Measurements from ENCODE around the gene ANK3.

ANK3 gene

GRCh38 chr10:60376221-60377041 is 13.2 kb downstream of the ANK3 start:
- DNase-seq (ENCODE audit: low spot score), result no peak

- no peak for DNase-seq (ENCODE audit: low spot score)
Measured at GRCh38 chr10:60375293-60376004, 14.2 kb downstream of the ANK3 start.

DNA sequence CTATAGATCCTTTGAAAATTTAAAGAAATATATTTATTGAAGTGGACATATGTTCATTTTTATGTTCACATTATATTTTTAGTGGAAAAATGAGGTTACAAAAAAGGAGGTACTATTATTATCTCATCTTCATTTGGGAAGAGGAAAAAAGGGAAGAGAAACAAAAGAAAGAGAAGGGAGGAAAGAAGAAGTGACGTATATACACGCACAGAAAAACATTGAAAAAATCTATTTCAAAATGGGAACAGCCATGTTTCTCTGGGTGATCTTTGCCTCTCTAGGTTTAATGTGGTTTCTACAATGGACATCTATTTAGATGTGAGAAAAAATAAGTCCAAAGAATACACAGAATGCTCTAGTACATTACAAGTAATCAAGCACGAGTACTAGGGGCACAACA is 14.8 kb downstream of the ANK3 start:
- no peak for DNase-seq (ENCODE audit: low spot score)

DNA sequence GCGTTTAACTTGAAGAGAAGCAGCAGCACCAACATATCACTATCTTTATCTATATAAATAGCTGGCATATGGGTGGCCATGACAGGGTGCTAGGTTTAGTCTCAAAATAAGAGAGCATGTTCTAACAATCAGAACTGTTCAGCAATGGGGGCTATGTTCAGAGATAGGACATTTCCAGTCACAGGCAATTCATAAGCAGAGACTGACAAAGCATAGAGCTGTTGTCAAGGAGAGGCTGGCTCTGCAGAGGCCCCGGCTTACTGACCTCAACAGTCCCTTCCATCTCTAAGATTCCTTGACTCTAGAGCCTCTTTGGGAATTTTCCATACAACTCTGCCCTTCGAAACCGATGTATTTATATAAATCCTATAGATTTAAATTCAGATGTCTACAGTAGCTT is 17.2 kb downstream of the ANK3 start:
- DNase-seq (ENCODE audit: low spot score), result no peak

GRCh38 chr10:60369547-60369930 is 20.1 kb downstream of the ANK3 start:
- DNase-seq (ENCODE audit: low spot score), result no peak

DNA sequence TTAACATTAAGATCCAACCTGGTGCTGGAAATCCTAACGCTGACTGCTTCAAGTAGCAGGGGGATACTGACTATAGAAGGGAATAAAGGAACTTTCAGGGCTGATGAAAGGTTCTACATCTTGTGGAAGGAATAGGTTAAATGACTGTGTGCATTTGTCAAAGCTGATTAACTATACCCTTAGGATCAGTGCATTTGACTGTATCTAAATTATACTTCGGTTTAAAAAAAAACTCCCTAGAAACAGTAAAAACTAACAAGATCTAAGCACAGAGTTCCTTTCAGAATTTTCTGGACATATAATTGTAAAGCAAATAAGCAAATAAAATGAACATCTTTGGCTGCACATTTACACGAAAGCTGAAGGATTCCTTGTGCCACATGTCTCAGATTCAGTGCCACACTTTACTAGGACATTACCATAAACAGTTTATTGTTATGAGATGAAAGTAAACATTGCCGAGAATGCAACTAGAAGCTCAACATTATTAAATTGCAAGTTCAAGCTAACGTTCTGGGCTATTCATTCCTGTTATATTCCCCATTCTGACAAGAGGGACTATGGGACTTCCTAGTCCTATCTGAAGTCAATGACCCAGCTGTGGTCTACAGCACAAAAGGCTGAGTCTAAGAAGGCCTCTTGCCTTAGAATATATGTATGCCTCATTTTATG is 20.7 kb downstream of the ANK3 start:
- DNase-seq (ENCODE audit: low spot score), result no peak

DNA sequence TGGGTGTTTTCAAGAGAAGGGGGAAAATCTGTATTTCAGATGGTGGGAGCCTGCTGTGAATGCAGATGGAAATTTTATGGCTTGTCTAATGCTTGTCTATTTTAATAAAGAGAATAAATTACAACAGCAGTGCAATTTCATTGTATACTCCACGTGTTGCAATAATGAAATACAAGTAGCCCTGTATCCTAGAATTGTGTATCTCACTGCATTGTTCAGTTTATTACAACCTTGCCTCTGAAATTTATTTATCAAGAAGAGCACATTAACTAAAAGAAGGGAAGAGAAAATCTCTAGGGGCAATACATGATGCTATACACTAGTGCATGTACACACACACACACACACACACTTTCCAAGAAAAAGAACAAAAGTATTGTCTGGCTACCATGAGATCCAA is 21.8 kb downstream of the ANK3 start:
- DNase-seq (ENCODE audit: low spot score), result no peak

DNA sequence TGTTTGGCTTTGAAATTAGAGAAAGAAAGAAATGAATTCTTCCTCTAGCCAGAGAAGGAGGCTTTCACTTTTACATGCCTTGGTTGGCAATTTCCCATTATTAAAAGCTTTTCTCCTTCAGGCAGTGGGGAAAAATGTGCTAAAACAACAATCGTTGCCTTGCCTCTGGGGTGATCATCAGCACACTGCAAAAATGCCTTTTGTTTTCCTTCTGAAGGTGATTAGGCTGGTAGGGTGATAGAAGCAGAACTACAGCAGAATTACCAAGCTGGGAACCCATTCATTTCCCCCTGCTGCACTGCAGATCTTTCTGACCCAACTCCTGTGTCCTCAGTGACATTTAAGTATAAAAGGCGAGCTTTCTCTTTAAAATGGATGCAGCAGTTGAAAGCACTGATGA is 22.2 kb downstream of the ANK3 start:
- DNase-seq (ENCODE audit: low spot score), result no peak

DNA sequence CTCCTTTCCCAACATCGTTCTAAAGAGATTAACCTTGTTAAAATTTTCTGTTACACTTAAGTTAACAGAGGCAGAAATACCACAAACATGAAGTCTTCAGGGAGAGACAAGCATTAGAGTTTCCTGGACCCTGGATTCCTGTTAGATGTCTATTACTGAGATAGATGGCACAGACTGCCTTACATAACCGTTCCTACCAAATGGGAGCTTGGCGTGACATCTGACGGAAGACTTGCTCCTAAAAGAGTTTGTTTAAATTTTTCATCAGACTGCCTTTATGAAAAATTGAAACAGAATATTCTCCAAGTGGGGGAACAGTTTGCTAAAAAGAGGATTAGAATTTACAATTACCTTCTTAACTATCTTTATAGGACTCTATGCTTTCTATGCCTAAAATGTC is 22.7 kb downstream of the ANK3 start:
- DNase-seq (ENCODE audit: low spot score), result no peak

DNA sequence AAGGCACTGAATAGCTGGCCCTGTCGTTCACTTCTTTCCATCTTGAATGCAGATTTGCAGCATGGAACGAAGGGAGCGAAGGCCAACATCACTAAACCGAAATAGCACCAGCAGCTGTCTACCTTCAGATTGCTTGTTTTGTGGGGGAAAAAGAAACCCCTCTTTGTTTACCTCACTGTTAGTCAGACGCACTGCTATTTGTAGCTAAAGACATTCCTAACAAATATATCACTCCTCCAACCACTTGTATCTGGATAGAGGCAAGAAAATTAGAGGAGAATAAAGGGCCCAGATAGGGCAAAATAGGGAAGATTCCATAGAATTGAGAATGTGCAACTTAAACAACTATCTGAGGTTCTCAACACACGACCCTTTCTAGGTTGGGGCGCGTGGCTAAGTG is 26.5 kb downstream of the ANK3 start:
- no peak for DNase-seq (ENCODE audit: low spot score)

- no peak for DNase-seq (ENCODE audit: low spot score)
Measured at GRCh38 chr10:60362461-60362860, 27.2 kb downstream of the ANK3 start.

DNA sequence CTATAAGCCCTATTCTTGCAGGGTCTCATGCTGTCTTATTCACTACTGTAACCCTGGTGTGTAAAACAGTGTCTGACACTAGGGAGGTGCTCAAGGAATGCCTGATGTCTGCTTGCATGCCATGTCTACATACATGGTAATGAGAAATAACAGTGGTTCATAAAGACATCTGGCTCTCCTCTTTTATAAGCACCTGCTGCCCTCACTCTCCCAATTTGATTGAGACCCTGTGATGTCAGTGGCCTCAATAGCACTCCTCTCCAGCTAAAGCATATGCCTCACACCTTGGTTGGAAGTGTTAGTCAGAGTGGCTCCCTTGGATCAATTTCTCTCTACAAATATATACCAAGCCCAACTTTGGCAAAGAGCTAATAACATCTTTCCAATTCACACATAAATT is 30.6 kb downstream of the ANK3 start:
- no peak for DNase-seq (ENCODE audit: low spot score)

DNA sequence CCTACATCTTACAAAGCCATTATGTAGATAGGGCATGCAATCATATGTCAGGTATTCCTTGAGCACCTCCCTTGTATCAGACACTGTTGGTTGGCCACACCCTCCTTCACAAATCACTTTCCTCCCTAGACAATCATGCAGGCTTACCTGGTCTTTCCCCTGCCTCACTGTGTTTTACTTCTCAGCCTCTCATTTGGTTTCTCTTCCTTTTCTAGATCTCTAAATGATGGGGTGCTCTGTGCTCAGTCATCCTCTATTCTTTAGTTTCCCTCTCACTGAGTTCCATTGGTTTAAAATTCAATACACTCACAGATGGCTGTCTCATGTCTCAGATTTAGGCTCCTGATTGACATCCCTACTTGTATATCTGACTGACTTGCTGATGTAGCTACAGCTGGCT is 31.4 kb downstream of the ANK3 start:
- no peak for DNase-seq (ENCODE audit: low spot score)

GRCh38 chr10:60353519-60354258 is 36.0 kb downstream of the ANK3 start:
- DNase-seq (ENCODE audit: low spot score), result no peak

GRCh38 chr10:60352105-60352504 is 37.6 kb downstream of the ANK3 start:
- DNase-seq (ENCODE audit: low spot score), result no peak

- DNase-seq (ENCODE audit: low spot score), result no peak
Measured at GRCh38 chr10:60351191-60351853, 38.4 kb downstream of the ANK3 start.

GRCh38 chr10:60350400-60350799 is 39.3 kb downstream of the ANK3 start:
- no peak for DNase-seq (ENCODE audit: low spot score)

GRCh38 chr10:60349426-60349825 is 40.2 kb downstream of the ANK3 start:
- DNase-seq (ENCODE audit: low spot score), result no peak

DNA sequence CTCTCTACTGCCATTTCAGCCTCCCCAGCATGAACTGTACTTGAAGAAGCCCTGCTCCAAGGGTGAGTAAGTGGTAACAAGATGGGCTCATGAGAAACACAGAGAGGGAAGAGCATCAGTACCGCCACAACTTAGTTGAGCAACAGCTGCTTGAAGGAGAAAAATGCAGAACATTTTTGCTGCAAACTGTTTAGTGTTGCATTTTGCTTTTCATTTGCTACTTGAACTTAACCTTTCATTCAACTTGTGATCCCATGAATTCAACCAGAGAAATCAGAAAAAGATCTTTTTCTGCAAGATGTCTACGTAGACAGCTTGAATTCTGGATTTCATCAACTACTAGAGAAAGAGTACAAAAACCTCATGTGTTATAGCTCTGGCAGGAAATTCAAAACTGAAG is 40.7 kb downstream of the ANK3 start:
- DNase-seq (ENCODE audit: low spot score), result no peak

- no peak for DNase-seq (ENCODE audit: low spot score)
Measured at GRCh38 chr10:60347270-60347669, 42.4 kb downstream of the ANK3 start.

GRCh38 chr10:60346661-60347060 is 43.0 kb downstream of the ANK3 start:
- no peak for DNase-seq (ENCODE audit: low spot score)

DNA sequence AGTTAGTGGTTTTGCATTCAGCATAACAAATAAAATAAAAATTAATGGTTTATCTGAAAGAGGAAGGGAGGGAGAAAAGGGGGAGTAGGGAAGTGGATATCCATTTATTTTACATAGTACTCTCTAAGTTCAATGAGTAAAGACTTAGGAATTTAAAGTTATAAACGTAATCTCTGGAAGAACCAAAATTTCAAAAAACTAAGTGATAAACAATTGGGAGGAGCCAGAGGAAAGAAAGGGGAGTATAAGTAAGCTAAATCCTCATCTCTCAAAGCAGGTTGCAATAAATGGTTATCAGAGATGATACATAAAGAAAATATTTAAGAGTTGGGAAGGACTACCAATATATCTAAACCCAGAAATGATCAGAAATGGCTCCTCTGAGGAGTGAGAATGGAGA is 46.4 kb downstream of the ANK3 start:
- DNase-seq (ENCODE audit: low spot score), result no peak

Measured in CD4-positive, alpha-beta T cell treated with Interleukin-2 at 100 ng/mL for 4 hours (primary cell).